Measurements from ENCODE around the gene HSFX1. TPM values are rescaled to one million over a fixed set of nuclear protein-coding genes. Genes with fewer than 3 reads are reported as not detected.
"Not testable (repeated sequence)": the region's sequence is repeated elsewhere in the genome, so short reads cannot be mapped to it uniquely, and the experiment has no call there.

The HSFX1 gene
- total RNA-seq, 1 donor = 0.45 TPM

GRCh38 chrX:149762696-149763614 is 10.9 kb upstream of the HSFX1 start:
- H3K4me3 ChIP-seq (ENCODE audit: low read depth, low read length) = no peak overlapping the region
- TF ChIP-seq CTCF (IDR thresholded peaks at IDR 0.05; ENCODE audit: insufficient read depth, low read length) = no peak
- DNase-seq (ENCODE audit: low read depth) = no peak

- not testable (repeated sequence) for H3K4me3 ChIP-seq (ENCODE audit: low read depth, low read length); DNase-seq (ENCODE audit: low read depth)
Measured at GRCh38 chrX:149770344-149770743, 3.5 kb upstream of the HSFX1 start.

GRCh38 chrX:149773026-149773425 is 842 bp upstream of the HSFX1 start:
- not testable (repeated sequence) for DNase-seq (ENCODE audit: low read depth); H3K4me3 ChIP-seq (ENCODE audit: low read depth, low read length)

- DNase-seq (ENCODE audit: low read depth); H3K4me3 ChIP-seq (ENCODE audit: low read depth, low read length): not testable (repeated sequence)
Measured at GRCh38 chrX:149777999-149778398, 4.1 kb downstream of the HSFX1 start.

GRCh38 chrX:149781727-149782126 is 7.9 kb downstream of the HSFX1 start, which contains the start of gene MAGEA9:
MAGEA9 (plus strand) TSS chrX:149781930; CDS start chrX:149786211, 4,281 bp downstream.
- DNase-seq (ENCODE audit: low read depth); H3K4me3 ChIP-seq (ENCODE audit: low read depth, low read length): not testable (repeated sequence)

GRCh38 chrX:149795531-149795930 is 21.7 kb downstream of the HSFX1 start:
- DNase-seq (ENCODE audit: low read depth) = not testable (repeated sequence)

GRCh38 chrX:149799095-149799714 is 25.3 kb downstream of the HSFX1 start:
- TF ChIP-seq CTCF (IDR thresholded peaks at IDR 0.05; ENCODE audit: insufficient read depth, low read length) = no peak
- no peak overlapping the region for H3K4me3 ChIP-seq (ENCODE audit: low read depth, low read length)
- no peak for DNase-seq (ENCODE audit: low read depth)

More at GRCh38 chrX:149795531-149795930, 21.7 kb downstream of the HSFX1 start:
- H3K4me3 ChIP-seq (ENCODE audit: low read depth, low read length) = not testable (repeated sequence)

- H3K4me3 ChIP-seq (ENCODE audit: low read depth, low read length) = no peak overlapping the region
- no peak for TF ChIP-seq CTCF (IDR thresholded peaks at IDR 0.05; ENCODE audit: insufficient read depth, low read length)
- DNase-seq (ENCODE audit: low read depth) = no peak
Measured at GRCh38 chrX:149799938-149800337, 26.1 kb downstream of the HSFX1 start.

GRCh38 chrX:149803458-149804062 is 29.7 kb downstream of the HSFX1 start:
- H3K4me3 ChIP-seq (ENCODE audit: low read depth, low read length) = no peak overlapping the region
- DNase-seq (ENCODE audit: low read depth) = no peak
- no peak for TF ChIP-seq CTCF (IDR thresholded peaks at IDR 0.05; ENCODE audit: insufficient read depth, low read length)

All from fibroblast of the aortic adventitia (primary cell).